K562 (cell line): ENCODE measurements around the gene SLMAP. TPM values are rescaled to one million over a fixed set of nuclear protein-coding genes. Genes with fewer than 3 reads are reported as not detected.

Experiments
- ATAC-seq: fragments of 200-7000 bp; cut with Tn5 transposase; 3 replicates; pipeline ENCODE4 v1.9.1; 2020; ENCODE audit warnings: moderate library complexity
- BruUV-seq: library from RNA; stranded (reverse); fragments of 400-500 nt; replicated peaks from 2 replicates; lab custom pipeline; 2021; lab: Mats Ljungman, UMichigan
- CTCF ChIA-PET: fragments of 300-600 bp; formaldehyde crosslinking; extraction: SDS; loops from one replicate; lab custom pipeline; 2021; ENCODE audit warnings: low intra/inter-chr PET ratio; lab: Yijun Ruan, JAX
- POLR2A ChIA-PET: fragments of 300-600, 350-650 bp; sonication (Branson Sonifier 250); formaldehyde crosslinking; extraction: SDS; loops from one replicate; lab custom pipeline; 2021; ENCODE audit warnings: antibody characterized with exemption, inconsistent platforms; lab: Yijun Ruan, JAX
- DNase-seq, 4 experiments: peaks; one replicate each; pipeline versions ENCODE4 v3.0.0 to v3.0.0-alpha.2; 2011 to 2018; ENCODE audit warnings: low spot score in 3 of 4, mixed read lengths in 3 of 4; ENCODE audit errors: extremely low read depth in 1 of 4
- FAIRE-seq: peaks from 2 replicates; lab custom pipeline; 2011; peaks lifted over from hg19 to GRCh38; lab: Jason Lieb, UNC
- H2AFZ ChIP-seq: 2 replicates; pipeline ENCODE4 v1.6.0; 2011; ENCODE audit warnings: low read depth, low read length, control low read depth, inconsistent platforms
- H3K27ac ChIP-seq: fragments of 200-600 bp; 3 replicates; pipeline ENCODE4 v1.8.0; 2011; ENCODE audit warnings: low read depth, mild to moderate bottlenecking, control low read depth, inconsistent platforms, low read length, moderate library complexity, mixed read lengths; ENCODE audit errors: extremely low read depth
- H3K27me3 ChIP-seq, 2 experiments: fragments of 300-600 bp in 1 of 2; 2 replicates in 1 of 2; 3 replicates in 1 of 2; pipeline versions ENCODE4 v1.6.0 to v1.8.0; 2011; ENCODE audit warnings: inconsistent platforms in 2 of 2, low read length in 2 of 2, mild to moderate bottlenecking in 1 of 2, mixed read lengths in 1 of 2, moderate library complexity in 1 of 2; ENCODE audit not compliant: control insufficient read depth in 2 of 2, insufficient read depth in 2 of 2
- H3K36me3 ChIP-seq: fragments of 300-600 bp; 3 replicates; pipeline ENCODE4 v1.8.0; 2011; ENCODE audit warnings: mild to moderate bottlenecking, low read length, inconsistent platforms; ENCODE audit not compliant: control insufficient read depth, insufficient read depth
- H3K4me1 ChIP-seq, 2 experiments: fragments of 200-600 bp in 1 of 2; replicated peaks in 1 of 2; 2 replicates in 1 of 2; 3 replicates in 1 of 2; pipeline versions ENCODE4 v1.5.1 to v1.8.0; 2011; ENCODE audit warnings: inconsistent platforms in 2 of 2, low read length in 2 of 2, mild to moderate bottlenecking in 1 of 2, mixed read lengths in 1 of 2, moderate library complexity in 1 of 2; ENCODE audit not compliant: control insufficient read depth in 2 of 2, insufficient read depth in 2 of 2
- H3K4me2 ChIP-seq: 2 replicates; pipeline ENCODE4 v1.6.1; 2011; ENCODE audit warnings: low read length, control low read depth, inconsistent platforms, mixed read lengths; ENCODE audit not compliant: insufficient read depth
- H3K4me3 ChIP-seq: fragments of 200-600 bp; sonication (generic), shearing (Covaris generic); 2 replicates; pipeline ENCODE4 v1.5.1; 2016; ENCODE audit warnings: control low read depth, inconsistent platforms
- H3K79me2 ChIP-seq: fragments of 200-600 bp; 3 replicates; pipeline ENCODE4 v1.8.0; 2011; ENCODE audit warnings: low read length, inconsistent platforms; ENCODE audit not compliant: control insufficient read depth, insufficient read depth
- H3K9ac ChIP-seq, 2 experiments: 2 replicates each; pipeline versions ENCODE4 v1.6.0 to v1.6.1; 2011; ENCODE audit warnings: low read depth in 2 of 2, low read length in 2 of 2, control low read depth in 1 of 2, inconsistent platforms in 1 of 2, mild to moderate bottlenecking in 1 of 2, mixed read lengths in 1 of 2; ENCODE audit not compliant: insufficient read depth in 1 of 2
- H3K9me1 ChIP-seq: one replicate; pipeline ENCODE4 v1.6.0; 2011; ENCODE audit warnings: inconsistent platforms, mild to moderate bottlenecking, low read length, moderate library complexity; ENCODE audit not compliant: control insufficient read depth, insufficient read depth
- H3K9me3 ChIP-seq: replicated peaks from 2 replicates; pipeline ENCODE4 v1.5.1; 2011; ENCODE audit warnings: low read depth, low read length, inconsistent platforms; ENCODE audit not compliant: control insufficient read depth, insufficient read depth
- H4K20me1 ChIP-seq: replicated peaks from 2 replicates; pipeline ENCODE4 v1.6.1; 2011; ENCODE audit warnings: low read length, inconsistent platforms, mixed read lengths; ENCODE audit not compliant: control insufficient read depth, insufficient read depth
- ATF3 ChIP-seq, 2 experiments: fragments of 450-650 bp in 1 of 2; sonication (generic) in 1 of 2; formaldehyde crosslinking in 1 of 2; IDR thresholded peaks in 1 of 2; conservative IDR thresholded peaks in 1 of 2; 2 replicates each; pipeline versions ENCODE4 v1.6.1 to v1.8.1; 2016 to 2023; ENCODE audit warnings: mild to moderate bottlenecking in 2 of 2, moderate library complexity in 2 of 2, inconsistent platforms in 1 of 2, missing genetic modification reagents in 1 of 2
- CREM ChIP-seq: IDR thresholded peaks from 2 replicates; pipeline ENCODE4 v1.6.1; 2014; ENCODE audit warnings: antibody characterized with exemption, low read depth
- TEAD2 ChIP-seq: fragments of 450-650 bp; IDR thresholded peaks from 2 replicates; pipeline ENCODE4 v1.6.1; 2016; ENCODE audit warnings: missing genetic modification characterization, control low read depth, missing compliant biosample characterization
- ZNF57 ChIP-seq: fragments of 450-650 bp; formaldehyde crosslinking; IDR thresholded peaks from 2 replicates; pipeline ENCODE4 v1.4.0; 2020; ENCODE audit warnings: mild to moderate bottlenecking, moderate library complexity
- WGBS: fragments of 100-300 bp; shearing (Covaris generic); methylation state at CpG from one replicate; pipeline ENCODE4 v1.1.6; 2016; ENCODE audit warnings: low coverage, mixed read lengths; ENCODE audit not compliant: insufficient coverage; ENCODE audit errors: missing lambda C conversion rate; 5-methylcytosine and 5-hydroxymethylcytosine counted together
- in situ Hi-C: fragments of 300-500 bp; cut with MboI; formaldehyde crosslinking; loops from 4 replicates; pipeline ENCODE4 v1.15.0; 2018; ENCODE audit warnings: inconsistent platforms, mixed read lengths
- intact Hi-C: fragments of 100-400 bp; cut with micrococcal nuclease; formaldehyde crosslinking; loops from 2 replicates; pipeline ENCODE4 v1.14.2; 2022
- polyA plus RNA-seq, 8 experiments: library from polyadenylated mRNA; depleted of rRNA in 4 of 8; stranded (reverse) in 5 of 8; unstranded in 3 of 8; fragments of >200 nt; fragmentation: Nextera tagmentation in 2 of 8; fragmentation: Illumina TruSeq in 1 of 8; extraction: Ambion mirVana in 2 of 8; extraction: Trizol in 1 of 8; gene quantifications; 2 replicates each; pipeline versions ENCODE4 v1.2.1 to v1.2.3, GENCODE V29; 2011 to 2014; ENCODE audit warnings: inconsistent platforms in 1 of 8, missing spikeins in 1 of 8
- total RNA-seq, 7 experiments: library from RNA; depleted of rRNA in 6 of 7; stranded (reverse); fragments of >200 nt in 6 of 7; fragmentation: Illumina TruSeq in 2 of 7; extraction: Trizol in 2 of 7; gene quantifications; 2 replicates each; pipeline versions ENCODE4 v1.2.1 to v1.2.3, GENCODE V29; 2011 to 2021; ENCODE audit warnings: low replicate concordance in 1 of 7

SLMAP gene
- total and polyA plus RNA-seq, 9 of the 15 experiments (the other 6 are each of a cell fraction or from before 2014, with no cell fraction given): 12.1 to 50.7 (median 28.3) TPM

- no peak for DNase-seq
- Histone ChIP-seq H3K27me3 (no peaks in the 10 kb centered on the region), H3K27ac (no peak overlapping the region), H3K4me2 (no peak overlapping the region), H3K79me2 (no peaks in the 10 kb centered on the region), H3K4me3 (no peak overlapping the region), H3K9me1 (no peaks in the 10 kb centered on the region), H3K4me1 (no peaks in the 10 kb centered on the region), H4K20me1 (no peaks in the 10 kb centered on the region), H3K9me3 (no peaks in the 10 kb centered on the region), H3K9ac (no peak overlapping the region), H2AFZ (no peak overlapping the region), H3K36me3 (peaks cover 51% of the 10 kb centered on the region; the same call in 1 of the 3 replicates)
- BruUV-seq: no TSS peak
- in situ Hi-C loops (no loop called here), intact Hi-C loops (no loop called here)
- no peak for TF ChIP-seq ZNF57 (CRISPR knock-in tag)
- 0 out of 2 replicates have a peak, but pooled peaks have one; percentile 6 for TF ChIP-seq CREM
- TF ChIP-seq ATF3 (IDR thresholded peaks at IDR 0.05): peak; percentile 62
- no peak for TF ChIP-seq ATF3 (CRISPR knock-in tag; conservative IDR thresholded peaks at IDR 0.05)
- no peak for TF ChIP-seq TEAD2 (tag)
- FAIRE-seq: no peak
- POLR2A ChIA-PET: interaction anchor here (1.6 kb wide), 1 partner anchor 260 kb away, joined by 5 read pairs; no protein-coding TSS in a partner anchor
- ATAC-seq: peak; percentile 60; the same call in 2 of the 3 replicates
- WGBS: no CpG with 5 or more reads among the region's 4 CpGs
- CTCF ChIA-PET: no interaction called here
These were observed 99.8 kb downstream of the SLMAP start for GRCh38 chr3:57855943-57856342.
